ENCODE data around the gene PITPNC1.

Gene PITPNC1

GRCh38 chr17:67716405-67716798 is 339.3 kb downstream of the PITPNC1 start:
- Histone ChIP-seq H2AFZ (ENCODE audit: low read length) (no peak overlapping the region), H4K8ac (ENCODE audit: low read depth, low read length) (no peak overlapping the region), H3K27me3 (ENCODE audit: control insufficient read depth in 3 of 3, insufficient read depth in 3 of 3, low read depth in 1 of 3, low read length in 3 of 3) (no peaks in the 10 kb centered on the region), H3K18ac (ENCODE audit: low read length) (no peak overlapping the region), H3K27ac (replicated peaks; ENCODE audit: low read length) (no peak overlapping the region), H3K9ac (ENCODE audit: low read depth, low read length, poor library complexity) (no peak overlapping the region), H2BK5ac (ENCODE audit: low read length) (no peak overlapping the region), H3K4me3 (ENCODE audit: low read length in 2 of 2) (no peak overlapping the region), H3K14ac (ENCODE audit: low read length) (no peak overlapping the region), H3K36me3 (replicated peaks in 1 of 2; ENCODE audit: control insufficient read depth in 2 of 2, insufficient read depth in 2 of 2, low read length in 2 of 2) (peaks cover 5 to 22% of the 10 kb centered on the region in 2 donors), H3K4me2 (ENCODE audit: insufficient read depth, low read length, poor library complexity, severe bottlenecking) (no peak overlapping the region), H3K4me1 (ENCODE audit: control insufficient read depth in 2 of 2, insufficient read depth in 1 of 2, low read depth in 1 of 2, low read length in 2 of 2) (peaks cover 2 to 15% of the 10 kb centered on the region in 2 donors), H3K79me1 (ENCODE audit: low read depth, low read length) (peaks cover 6% of the 10 kb centered on the region), H3K4ac (ENCODE audit: low read length) (no peak overlapping the region), H2BK120ac (ENCODE audit: low read depth, low read length) (no peak overlapping the region), H4K91ac (ENCODE audit: low read depth, low read length, poor library complexity) (no peak overlapping the region), H2BK12ac (ENCODE audit: low read length) (no peak overlapping the region), H3K9me3 (replicated peaks in 1 of 2; ENCODE audit: control insufficient read depth in 2 of 2, insufficient read depth in 1 of 2, low read depth in 1 of 2, low read length in 2 of 2) (peaks cover 0 to 4% of the 10 kb centered on the region in 2 donors), H3K23ac (ENCODE audit: low read depth, low read length, poor library complexity) (no peak overlapping the region), H2BK15ac (ENCODE audit: low read length) (no peak overlapping the region), H2AK5ac (ENCODE audit: low read depth, low read length) (no peak overlapping the region)
- DNase-seq (ENCODE audit: low spot score): no peak
- 100% methylated on average over 1 of the region's 6 CpGs; no CpG with 5 or more reads in 1 of the 2 donors for WGBS, 2 donors (ENCODE audit: extremely low coverage in 2 of 2, insufficient read length in 2 of 2, insufficient replicate concordance in 1 of 2)

- H3K4me1 ChIP-seq (ENCODE audit: control insufficient read depth in 2 of 2, insufficient read depth in 1 of 2, low read depth in 1 of 2, low read length in 2 of 2): peaks cover 2 to 15% of the 10 kb centered on the region in 2 donors
- H3K4me2 ChIP-seq (ENCODE audit: insufficient read depth, low read length, poor library complexity, severe bottlenecking): peak overlapping the region; percentile 51
- no peak overlapping the region for H2BK12ac ChIP-seq (ENCODE audit: low read length)
- H3K14ac ChIP-seq (ENCODE audit: low read length): no peak overlapping the region
- H2BK120ac ChIP-seq (ENCODE audit: low read depth, low read length): no peak overlapping the region
- H4K91ac ChIP-seq (ENCODE audit: low read depth, low read length, poor library complexity): no peak overlapping the region
- H4K8ac ChIP-seq (ENCODE audit: low read depth, low read length): no peak overlapping the region
- H3K36me3 ChIP-seq (replicated peaks in 1 of 2; ENCODE audit: control insufficient read depth in 2 of 2, insufficient read depth in 2 of 2, low read length in 2 of 2): peaks cover 11 to 30% of the 10 kb centered on the region in 2 donors
- no peak overlapping the region for H3K9ac ChIP-seq (ENCODE audit: low read depth, low read length, poor library complexity)
- no peak overlapping the region for H3K18ac ChIP-seq (ENCODE audit: low read length)
- no peak overlapping the region for H3K23ac ChIP-seq (ENCODE audit: low read depth, low read length, poor library complexity)
- H3K79me1 ChIP-seq (ENCODE audit: low read depth, low read length): peaks cover 6% of the 10 kb centered on the region
- WGBS, 2 donors (ENCODE audit: extremely low coverage in 2 of 2, insufficient read length in 2 of 2, insufficient replicate concordance in 1 of 2): no CpG with 5 or more reads among the region's 5 CpGs
- peak overlapping the region; percentile 80 for H2AFZ ChIP-seq (ENCODE audit: low read length)
- DNase-seq (ENCODE audit: low spot score): no peak
- no peaks in the 10 kb centered on the region for H3K27me3 ChIP-seq (ENCODE audit: control insufficient read depth in 3 of 3, insufficient read depth in 3 of 3, low read depth in 1 of 3, low read length in 3 of 3)
- H3K4me3 ChIP-seq (ENCODE audit: low read length in 2 of 2): peak overlapping the region; percentile 51 to 92
- H3K27ac ChIP-seq (replicated peaks; ENCODE audit: low read length): no peak overlapping the region
- no peak overlapping the region for H2BK15ac ChIP-seq (ENCODE audit: low read length)
- H3K4ac ChIP-seq (ENCODE audit: low read length): no peak overlapping the region
- no peak overlapping the region for H2AK5ac ChIP-seq (ENCODE audit: low read depth, low read length)
- peaks cover 0 to 4% of the 10 kb centered on the region in 2 donors for H3K9me3 ChIP-seq (replicated peaks in 1 of 2; ENCODE audit: control insufficient read depth in 2 of 2, insufficient read depth in 1 of 2, low read depth in 1 of 2, low read length in 2 of 2)
- no peak overlapping the region for H2BK5ac ChIP-seq (ENCODE audit: low read length)
These were observed 340.1 kb downstream of the PITPNC1 start for GRCh38 chr17:67717192-67717623.

GRCh38 chr17:67717624-67718324 is 340.7 kb downstream of the PITPNC1 start, which contains the start of gene NOL11:
NOL11 (plus strand) TSS chr17:67717936; CDS start chr17:67717948, 12 bp downstream.
- Histone ChIP-seq H3K4me3 (ENCODE audit: low read length in 2 of 2) (peak within 1 kb of the TSS; percentile 88 to 92), H4K91ac (ENCODE audit: low read depth, low read length, poor library complexity) (no peak within 1 kb of the TSS), H3K23ac (ENCODE audit: low read depth, low read length, poor library complexity) (peak within 1 kb of the TSS; percentile 58), H3K36me3 (replicated peaks in 1 of 2; ENCODE audit: control insufficient read depth in 2 of 2, insufficient read depth in 2 of 2, low read length in 2 of 2) (peaks cover 14 to 35% of the 10 kb centered on the region in 2 donors), H3K9ac (ENCODE audit: low read depth, low read length, poor library complexity) (peak within 1 kb of the TSS; percentile 95), H3K4me1 (ENCODE audit: control insufficient read depth in 2 of 2, insufficient read depth in 1 of 2, low read depth in 1 of 2, low read length in 2 of 2) (peaks cover 2 to 15% of the 10 kb centered on the region in 2 donors), H3K27me3 (ENCODE audit: control insufficient read depth in 3 of 3, insufficient read depth in 3 of 3, low read depth in 1 of 3, low read length in 3 of 3) (no peaks in the 10 kb centered on the region), H2BK5ac (ENCODE audit: low read length) (no peak within 1 kb of the TSS), H2BK12ac (ENCODE audit: low read length) (no peak within 1 kb of the TSS), H2AFZ (ENCODE audit: low read length) (peak within 1 kb of the TSS; percentile 90), H3K4ac (ENCODE audit: low read length) (no peak within 1 kb of the TSS), H3K18ac (ENCODE audit: low read length) (peak within 1 kb of the TSS; percentile 91), H2BK120ac (ENCODE audit: low read depth, low read length) (no peak within 1 kb of the TSS), H3K79me1 (ENCODE audit: low read depth, low read length) (peaks cover 6% of the 10 kb centered on the region), H2AK5ac (ENCODE audit: low read depth, low read length) (no peak within 1 kb of the TSS), H2BK15ac (ENCODE audit: low read length) (no peak within 1 kb of the TSS), H4K8ac (ENCODE audit: low read depth, low read length) (no peak within 1 kb of the TSS), H3K14ac (ENCODE audit: low read length) (peak within 1 kb of the TSS; percentile 83), H3K9me3 (replicated peaks in 1 of 2; ENCODE audit: control insufficient read depth in 2 of 2, insufficient read depth in 1 of 2, low read depth in 1 of 2, low read length in 2 of 2) (peaks cover 0 to 4% of the 10 kb centered on the region in 2 donors), H3K27ac (replicated peaks; ENCODE audit: low read length) (peak within 1 kb of the TSS; percentile 80), H3K4me2 (ENCODE audit: insufficient read depth, low read length, poor library complexity, severe bottlenecking) (peak within 1 kb of the TSS; percentile 66)
- no CpG with 5 or more reads among the region's 49 CpGs for WGBS, 2 donors (ENCODE audit: extremely low coverage in 2 of 2, insufficient read length in 2 of 2, insufficient replicate concordance in 1 of 2)
- DNase-seq (ENCODE audit: low spot score): peak; percentile 99

- Histone ChIP-seq H3K4me1 (ENCODE audit: control insufficient read depth in 2 of 2, insufficient read depth in 1 of 2, low read depth in 1 of 2, low read length in 2 of 2) (peaks cover 2 to 15% of the 10 kb centered on the region in 2 donors), H3K9me3 (replicated peaks in 1 of 2; ENCODE audit: control insufficient read depth in 2 of 2, insufficient read depth in 1 of 2, low read depth in 1 of 2, low read length in 2 of 2) (peaks cover 0 to 1% of the 10 kb centered on the region in 2 donors), H2AK5ac (ENCODE audit: low read depth, low read length) (no peak overlapping the region), H3K23ac (ENCODE audit: low read depth, low read length, poor library complexity) (no peak overlapping the region), H3K18ac (ENCODE audit: low read length) (peak overlapping the region; percentile 11), H2BK12ac (ENCODE audit: low read length) (no peak overlapping the region), H2BK15ac (ENCODE audit: low read length) (no peak overlapping the region), H3K36me3 (replicated peaks in 1 of 2; ENCODE audit: control insufficient read depth in 2 of 2, insufficient read depth in 2 of 2, low read length in 2 of 2) (peaks cover 15 to 40% of the 10 kb centered on the region in 2 donors), H4K8ac (ENCODE audit: low read depth, low read length) (no peak overlapping the region), H2BK120ac (ENCODE audit: low read depth, low read length) (no peak overlapping the region), H4K91ac (ENCODE audit: low read depth, low read length, poor library complexity) (no peak overlapping the region), H3K4me2 (ENCODE audit: insufficient read depth, low read length, poor library complexity, severe bottlenecking) (peak overlapping the region; percentile 66), H3K27me3 (ENCODE audit: control insufficient read depth in 3 of 3, insufficient read depth in 3 of 3, low read depth in 1 of 3, low read length in 3 of 3) (no peaks in the 10 kb centered on the region), H3K27ac (replicated peaks; ENCODE audit: low read length) (peak overlapping the region; percentile 80), H3K4ac (ENCODE audit: low read length) (no peak overlapping the region), H2AFZ (ENCODE audit: low read length) (peak overlapping the region; percentile 90), H3K9ac (ENCODE audit: low read depth, low read length, poor library complexity) (peak overlapping the region; percentile 95), H3K79me1 (ENCODE audit: low read depth, low read length) (peaks cover 6% of the 10 kb centered on the region), H2BK5ac (ENCODE audit: low read length) (no peak overlapping the region), H3K14ac (ENCODE audit: low read length) (no peak overlapping the region), H3K4me3 (ENCODE audit: low read length in 2 of 2) (peak overlapping the region; percentile 88 to 92)
- DNase-seq (ENCODE audit: low spot score): no peak
- no CpG with 5 or more reads among the region's 16 CpGs for WGBS, 2 donors (ENCODE audit: extremely low coverage in 2 of 2, insufficient read length in 2 of 2, insufficient replicate concordance in 1 of 2)
These were observed 341.4 kb downstream of the PITPNC1 start for GRCh38 chr17:67718325-67718941.

Measured in neuronal stem cell (in vitro differentiated cells).